DOHH2 (cell line): Measurements from ENCODE around the gene MAPK7.

Experiments used
- H3F3A ChIP-seq: fragments of 200-600 bp; sonication (generic), shearing (Covaris generic); 2 replicates; pipeline ENCODE4 v1.6.0; 2016; ENCODE audit warnings: antibody characterized with exemption, mild to moderate bottlenecking; ENCODE audit not compliant: control insufficient read depth, insufficient read depth
- H3K27ac ChIP-seq: fragments of 200-600 bp; sonication (generic); 2 replicates; pipeline ENCODE4 v1.5.1; 2014; ENCODE audit warnings: low read depth, mild to moderate bottlenecking, low read length, moderate library complexity
- H3K27me3 ChIP-seq: fragments of 200-600 bp; sonication (generic); 2 replicates; pipeline ENCODE4 v1.6.1; 2014; ENCODE audit warnings: mild to moderate bottlenecking, low read length, mixed read lengths; ENCODE audit not compliant: control insufficient read depth
- H3K36me3 ChIP-seq: fragments of 200-600 bp; sonication (generic); 2 replicates; pipeline ENCODE4 v1.6.1; 2014; ENCODE audit warnings: mild to moderate bottlenecking, low read length, moderate library complexity, mixed read lengths; ENCODE audit not compliant: control insufficient read depth
- H3K4me1 ChIP-seq: fragments of 200-600 bp; sonication (generic); 2 replicates; pipeline ENCODE4 v1.6.1; 2014; ENCODE audit warnings: mild to moderate bottlenecking, low read length, mixed read lengths; ENCODE audit not compliant: control insufficient read depth
- H3K4me2 ChIP-seq: fragments of 200-600 bp; sonication (generic); 2 replicates; pipeline ENCODE4 v1.6.0; 2014; ENCODE audit warnings: mild to moderate bottlenecking, low read length, moderate library complexity
- H3K4me3 ChIP-seq: fragments of 200-600 bp; sonication (generic); 2 replicates; pipeline ENCODE4 v1.5.1; 2014; ENCODE audit warnings: mild to moderate bottlenecking, low read length, mixed read lengths
- H3K79me2 ChIP-seq: fragments of 200-600 bp; sonication (generic); 2 replicates; pipeline ENCODE4 v1.6.1; 2014; ENCODE audit warnings: mild to moderate bottlenecking, low read length, mixed read lengths; ENCODE audit not compliant: control insufficient read depth
- H3K9me2 ChIP-seq: fragments of 200-600 bp; sonication (generic); replicated peaks from 2 replicates; pipeline ENCODE4 v1.6.1; 2014; ENCODE audit warnings: mild to moderate bottlenecking, low read length, mixed read lengths; ENCODE audit not compliant: control insufficient read depth
- H3K9me3 ChIP-seq: fragments of 200-600 bp; sonication (generic); 2 replicates; pipeline ENCODE4 v1.6.1; 2014; ENCODE audit warnings: antibody characterized with exemption, low read length, mixed read lengths; ENCODE audit not compliant: control insufficient read depth, insufficient read depth
- H4K20me1 ChIP-seq: fragments of 200-600 bp; sonication (generic); 2 replicates; pipeline ENCODE4 v1.6.0; 2014; ENCODE audit warnings: low read depth, mild to moderate bottlenecking, antibody characterized with exemption, low read length, moderate library complexity; ENCODE audit not compliant: control insufficient read depth, insufficient read depth
- EZH2phosphoT487 ChIP-seq: fragments of 200-600 bp; sonication (generic); IDR thresholded peaks from 2 replicates; pipeline ENCODE4 v1.6.1; 2017; ENCODE audit warnings: borderline replicate concordance, mild to moderate bottlenecking, antibody characterized with exemption, low read length, moderate library complexity, mixed read lengths
- TF ChIP-seq, protein P1 (sequence below): fragments of 200-600 bp; sonication (generic); IDR thresholded peaks from one replicate; pipeline ENCODE4 v1.5.1; 2014; ENCODE audit warnings: antibody characterized with exemption, mild to moderate bottlenecking, low read depth, low read length; ENCODE audit not compliant: poor library complexity, severe bottlenecking

The MAPK7 gene

GRCh38 chr17:19360772-19361171, 17.5 kb upstream of the MAPK7 start:
- Histone ChIP-seq H3K4me3 (no peak overlapping the region), H3K27ac (no peak overlapping the region), H3K36me3 (no peaks in the 10 kb centered on the region), H4K20me1 (no peaks in the 10 kb centered on the region), H3F3A (no peaks in the 10 kb centered on the region), H3K4me2 (no peak overlapping the region), H3K9me2 (no peaks in the 10 kb centered on the region), H3K9me3 (no peaks in the 10 kb centered on the region), H3K4me1 (peaks cover 13% of the 10 kb centered on the region), H3K27me3 (peaks cover 12% of the 10 kb centered on the region), H3K79me2 (no peaks in the 10 kb centered on the region)
- TF ChIP-seq EZH2phosphoT487 = no peak
- TF ChIP-seq, protein P1, sequence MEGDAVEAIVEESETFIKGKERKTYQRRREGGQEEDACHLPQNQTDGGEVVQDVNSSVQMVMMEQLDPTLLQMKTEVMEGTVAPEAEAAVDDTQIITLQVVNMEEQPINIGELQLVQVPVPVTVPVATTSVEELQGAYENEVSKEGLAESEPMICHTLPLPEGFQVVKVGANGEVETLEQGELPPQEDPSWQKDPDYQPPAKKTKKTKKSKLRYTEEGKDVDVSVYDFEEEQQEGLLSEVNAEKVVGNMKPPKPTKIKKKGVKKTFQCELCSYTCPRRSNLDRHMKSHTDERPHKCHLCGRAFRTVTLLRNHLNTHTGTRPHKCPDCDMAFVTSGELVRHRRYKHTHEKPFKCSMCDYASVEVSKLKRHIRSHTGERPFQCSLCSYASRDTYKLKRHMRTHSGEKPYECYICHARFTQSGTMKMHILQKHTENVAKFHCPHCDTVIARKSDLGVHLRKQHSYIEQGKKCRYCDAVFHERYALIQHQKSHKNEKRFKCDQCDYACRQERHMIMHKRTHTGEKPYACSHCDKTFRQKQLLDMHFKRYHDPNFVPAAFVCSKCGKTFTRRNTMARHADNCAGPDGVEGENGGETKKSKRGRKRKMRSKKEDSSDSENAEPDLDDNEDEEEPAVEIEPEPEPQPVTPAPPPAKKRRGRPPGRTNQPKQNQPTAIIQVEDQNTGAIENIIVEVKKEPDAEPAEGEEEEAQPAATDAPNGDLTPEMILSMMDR = no peak

DNA sequence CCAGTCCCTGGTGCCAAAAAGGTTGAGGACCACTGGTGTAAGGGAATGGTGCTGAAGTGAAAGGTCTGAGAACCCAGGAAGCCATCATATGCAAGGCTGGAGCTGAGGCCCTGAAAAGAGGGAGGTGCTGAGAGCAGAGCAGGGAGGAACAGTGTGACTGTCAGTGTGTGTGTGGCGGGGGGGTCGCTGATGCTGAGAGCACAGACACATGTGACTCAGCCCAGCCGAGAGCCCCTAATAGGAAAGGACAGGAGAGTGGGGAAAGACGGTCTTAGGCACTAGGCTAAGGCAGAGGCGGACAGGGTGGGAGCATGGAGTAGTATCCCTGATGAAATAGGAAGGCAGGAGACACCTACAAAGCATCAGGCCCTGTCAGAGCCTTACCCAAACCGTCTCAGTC, 17.0 kb upstream of the MAPK7 start:
- Histone ChIP-seq H3K4me1 (peaks cover 13% of the 10 kb centered on the region), H4K20me1 (no peaks in the 10 kb centered on the region), H3K27ac (no peak overlapping the region), H3K9me2 (no peaks in the 10 kb centered on the region), H3K79me2 (no peaks in the 10 kb centered on the region), H3K4me2 (no peak overlapping the region), H3K36me3 (no peaks in the 10 kb centered on the region), H3K27me3 (peaks cover 12% of the 10 kb centered on the region), H3K9me3 (no peaks in the 10 kb centered on the region), H3K4me3 (no peak overlapping the region), H3F3A (no peaks in the 10 kb centered on the region)
- no peak for TF ChIP-seq EZH2phosphoT487
- TF ChIP-seq, protein P1 = no peak

GRCh38 chr17:19361944-19362276, 16.4 kb upstream of the MAPK7 start:
- peak overlapping the region; percentile 89 for H3K4me3 ChIP-seq
- TF ChIP-seq, protein P1 = no peak
- no peak for TF ChIP-seq EZH2phosphoT487
- no peaks in the 10 kb centered on the region for H3K36me3 ChIP-seq
- H3K27ac ChIP-seq = no peak overlapping the region
- no peaks in the 10 kb centered on the region for H3K79me2 ChIP-seq
- peaks cover 13% of the 10 kb centered on the region for H3K4me1 ChIP-seq
- H3K9me2 ChIP-seq = no peaks in the 10 kb centered on the region
- H3F3A ChIP-seq = no peaks in the 10 kb centered on the region
- peaks cover 12% of the 10 kb centered on the region for H3K27me3 ChIP-seq
- peak overlapping the region; percentile 71 for H3K4me2 ChIP-seq
- H3K9me3 ChIP-seq = no peaks in the 10 kb centered on the region
- no peaks in the 10 kb centered on the region for H4K20me1 ChIP-seq
